ENCODE results near the gene GMDS.

Gene GMDS

DNA sequence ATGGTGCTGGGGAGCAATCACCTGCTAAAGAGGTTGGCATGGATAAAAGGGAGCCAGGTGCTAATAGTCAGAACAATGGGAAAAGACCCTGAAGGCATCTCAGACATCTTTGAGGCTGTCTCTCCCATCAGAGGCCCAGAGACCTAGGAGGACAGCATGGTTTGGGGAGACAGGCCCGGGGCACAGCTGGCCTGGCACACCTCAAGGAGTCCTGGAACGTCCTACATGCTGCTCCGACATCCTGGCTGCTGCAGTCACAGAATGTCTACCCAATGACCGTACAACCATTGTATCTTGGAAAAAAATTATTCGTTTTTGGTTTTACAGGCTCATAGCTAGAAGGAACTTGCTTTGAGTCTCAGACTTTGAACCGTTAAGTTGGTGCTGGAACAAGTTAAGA lies 4.4 kb downstream of the GMDS start:
- DNase-seq (ENCODE audit: low spot score), result no peak

DNA sequence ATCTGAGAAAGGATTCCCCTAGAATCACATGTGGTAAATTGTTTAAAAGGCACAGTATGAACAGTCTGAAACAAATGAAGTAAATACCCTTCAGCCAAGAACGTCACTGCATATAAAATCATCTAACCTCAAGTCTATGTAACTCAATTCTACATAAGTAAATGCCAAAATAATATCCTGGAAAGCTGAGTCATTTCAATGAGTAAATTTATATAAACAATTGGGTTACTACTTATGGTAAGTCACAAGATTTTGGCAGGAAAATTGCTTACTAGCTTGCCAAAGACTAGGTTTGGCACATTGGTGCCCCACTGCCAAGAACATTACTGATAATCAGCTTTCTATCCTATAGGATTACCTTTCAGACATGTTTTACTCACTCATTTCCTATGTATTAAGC lies 8.4 kb downstream of the GMDS start:
- DNase-seq (ENCODE audit: low spot score), result no peak

DNA sequence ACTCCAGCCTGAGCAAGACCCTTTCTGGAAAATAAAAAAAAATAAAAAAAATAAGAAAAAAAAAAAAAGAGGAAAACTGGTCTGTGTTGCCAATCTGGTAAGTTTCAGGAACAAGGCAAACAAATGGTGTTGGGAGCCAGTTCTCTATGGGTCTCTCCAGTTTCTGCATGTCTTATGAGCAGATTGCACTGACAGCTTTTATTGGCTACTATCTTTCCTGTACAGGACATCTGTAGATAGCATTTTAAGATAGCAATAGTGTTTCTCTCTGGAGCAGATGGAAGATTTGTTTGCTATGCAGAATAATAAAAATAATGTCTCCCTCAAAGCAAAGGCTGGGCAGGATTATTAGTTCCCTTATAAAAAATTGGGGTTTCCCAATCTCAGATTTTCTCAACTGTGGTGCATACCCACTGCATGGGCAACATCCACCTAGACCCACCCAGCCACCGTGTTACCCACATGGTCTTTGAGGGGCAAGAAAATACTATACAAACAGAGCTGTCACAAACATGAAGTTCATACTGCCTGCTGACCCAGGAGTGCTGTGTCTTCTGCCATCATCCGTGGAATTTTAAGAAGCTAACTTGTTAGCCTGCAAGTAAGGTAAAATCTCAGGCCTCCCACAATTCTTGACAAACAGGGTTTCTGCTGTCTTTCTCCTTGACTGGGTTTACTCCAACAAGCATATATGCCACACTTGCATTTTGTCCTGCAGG lies 9.5 kb downstream of the GMDS start:
- no peak for DNase-seq (ENCODE audit: low spot score)

DNA sequence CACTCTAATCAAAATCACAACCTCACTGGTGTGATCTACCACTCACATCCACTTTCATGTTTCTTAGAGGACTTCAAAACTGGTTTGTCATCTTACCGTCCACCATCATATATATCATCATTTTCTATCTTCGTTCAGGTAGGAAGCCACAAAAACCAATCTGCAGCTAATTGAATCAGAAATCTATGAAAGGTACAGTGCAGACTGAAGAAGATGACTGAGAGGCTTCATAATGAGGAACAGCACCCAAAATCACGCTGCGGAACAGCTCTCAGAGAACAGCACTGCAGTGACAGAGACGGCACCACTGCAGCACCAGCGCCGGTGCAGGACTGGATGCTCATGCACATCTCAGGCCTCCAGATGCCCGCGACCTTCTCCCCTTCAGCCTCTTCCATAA lies 13.0 kb downstream of the GMDS start:
- DNase-seq (ENCODE audit: low spot score), result no peak

DNA sequence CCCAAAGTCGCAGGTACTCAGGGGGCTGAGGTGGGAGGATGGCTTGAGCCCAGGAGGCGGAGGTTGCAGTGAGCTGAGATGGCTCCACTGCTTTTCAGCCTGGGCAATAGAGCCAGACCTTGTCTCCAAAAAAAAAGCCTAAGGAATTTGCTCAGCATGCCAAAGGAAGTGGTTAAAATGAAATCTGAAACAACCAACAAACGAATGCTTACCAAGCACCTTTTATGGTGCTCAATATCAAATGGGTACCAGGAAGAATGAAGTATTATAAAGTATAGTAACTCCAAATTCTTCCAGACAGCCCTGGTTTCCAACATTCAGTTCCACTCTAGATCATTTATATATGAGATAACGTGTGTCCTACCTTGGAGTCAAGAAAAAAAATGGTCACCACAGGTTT lies 14.0 kb downstream of the GMDS start:
- no peak for DNase-seq (ENCODE audit: low spot score)

DNA sequence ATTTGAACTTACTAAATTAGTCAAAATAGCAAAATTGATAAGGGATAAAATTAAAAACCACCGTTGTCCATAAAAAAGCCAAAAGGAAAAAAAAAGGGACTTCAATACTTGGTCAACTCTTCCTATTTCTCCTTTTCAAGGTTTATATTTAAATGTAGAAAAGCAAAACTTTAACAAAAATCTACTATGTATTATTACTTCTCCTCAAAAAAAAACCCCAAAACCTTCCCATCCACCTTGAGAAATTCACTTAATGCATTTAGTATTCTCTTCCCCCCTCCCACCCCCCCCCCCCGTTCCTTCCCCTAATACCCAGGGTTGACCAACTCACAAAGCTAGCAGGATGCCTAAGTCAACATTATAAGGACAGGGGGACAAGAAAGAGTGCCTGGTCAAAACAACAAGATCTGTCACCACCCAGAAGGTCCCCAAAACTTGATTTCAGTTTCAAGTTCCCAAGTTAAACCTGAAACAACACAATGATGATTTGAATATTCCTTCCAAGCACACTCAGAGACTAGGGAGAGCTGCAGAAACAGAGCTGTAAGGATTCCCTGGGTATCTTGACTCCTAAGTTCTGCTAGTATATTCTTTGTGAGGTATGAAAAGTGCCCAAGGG lies 14.6 kb downstream of the GMDS start:
- no peak for DNase-seq (ENCODE audit: low spot score)

DNA sequence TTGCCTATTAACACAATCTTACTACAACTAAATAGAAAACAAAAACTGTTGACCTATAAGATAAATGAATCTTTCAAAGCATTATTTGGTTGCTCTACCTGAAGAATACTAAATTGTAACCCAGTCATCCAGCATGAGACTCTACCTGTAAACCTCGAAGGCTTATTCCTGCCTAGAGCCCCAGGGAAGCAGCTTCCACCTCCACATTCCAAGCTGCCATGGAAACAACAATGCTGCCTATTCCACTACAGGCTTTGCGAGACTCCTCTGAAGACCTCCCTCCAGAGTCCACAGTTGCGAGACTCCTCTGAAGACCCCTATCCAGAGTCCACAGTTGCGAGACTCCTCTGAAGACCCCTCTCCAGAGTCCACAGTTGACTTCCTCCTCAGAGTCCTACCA lies 15.7 kb downstream of the GMDS start:
- DNase-seq (ENCODE audit: low spot score), result no peak

DNA sequence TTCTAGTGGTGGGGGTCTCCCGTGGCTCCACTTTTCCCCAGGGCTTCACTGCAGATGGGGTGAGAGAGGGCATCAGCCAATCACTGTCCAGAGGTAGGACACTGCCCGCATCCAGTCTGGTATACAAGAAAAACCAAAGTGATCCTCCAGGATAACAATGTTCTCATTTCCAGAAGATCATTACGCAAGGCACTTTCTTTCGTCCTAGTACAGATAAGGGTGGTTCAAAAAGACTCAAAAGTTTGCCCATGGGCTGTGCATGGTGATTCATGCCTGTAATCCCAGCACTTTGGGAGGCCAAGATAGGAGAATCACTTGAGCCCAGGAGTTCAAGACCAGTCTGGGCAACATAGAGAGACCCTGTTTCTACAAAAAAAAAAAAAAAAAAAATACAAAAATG lies 16.4 kb downstream of the GMDS start:
- no peak for DNase-seq (ENCODE audit: low spot score)

DNA sequence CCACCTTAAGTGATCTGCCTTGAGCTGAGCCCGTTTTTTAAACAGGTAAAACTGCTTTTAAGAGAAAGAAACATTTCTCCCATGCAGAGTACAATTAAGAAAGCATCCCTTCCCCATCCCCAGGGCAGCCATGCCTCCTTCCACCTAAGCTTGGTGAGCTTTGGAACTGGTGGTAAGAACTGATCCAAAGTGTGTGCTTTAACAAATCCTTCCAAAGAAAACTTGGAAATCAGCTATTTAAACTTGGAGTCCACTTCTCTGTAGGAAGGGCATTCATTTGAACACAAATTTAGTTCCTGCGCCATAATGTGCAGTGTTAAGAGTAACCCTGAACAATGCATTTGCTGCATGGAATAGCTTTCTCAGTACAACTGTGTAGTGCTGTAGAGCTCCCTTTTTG lies 17.0 kb downstream of the GMDS start:
- DNase-seq (ENCODE audit: low spot score), result no peak

DNA sequence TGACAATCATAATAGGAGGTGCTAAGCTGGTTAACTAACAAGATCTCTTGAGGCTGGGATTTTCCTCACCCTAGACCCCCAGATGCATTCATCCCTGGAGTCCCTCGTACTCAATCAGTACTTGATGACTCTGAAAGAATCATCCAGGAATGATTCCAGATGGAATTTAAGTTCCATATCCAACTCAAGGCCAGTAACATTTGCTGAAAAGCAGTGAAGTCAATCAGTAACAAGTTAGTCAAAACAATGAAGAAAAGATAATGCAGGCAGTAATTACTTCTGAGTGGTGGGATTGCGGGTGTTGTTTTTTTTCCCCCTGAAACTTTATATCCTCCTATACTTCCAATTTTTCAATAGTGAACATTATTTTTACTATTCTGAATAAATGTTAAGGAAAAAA lies 18.6 kb downstream of the GMDS start:
- DNase-seq (ENCODE audit: low spot score), result no peak

DNA sequence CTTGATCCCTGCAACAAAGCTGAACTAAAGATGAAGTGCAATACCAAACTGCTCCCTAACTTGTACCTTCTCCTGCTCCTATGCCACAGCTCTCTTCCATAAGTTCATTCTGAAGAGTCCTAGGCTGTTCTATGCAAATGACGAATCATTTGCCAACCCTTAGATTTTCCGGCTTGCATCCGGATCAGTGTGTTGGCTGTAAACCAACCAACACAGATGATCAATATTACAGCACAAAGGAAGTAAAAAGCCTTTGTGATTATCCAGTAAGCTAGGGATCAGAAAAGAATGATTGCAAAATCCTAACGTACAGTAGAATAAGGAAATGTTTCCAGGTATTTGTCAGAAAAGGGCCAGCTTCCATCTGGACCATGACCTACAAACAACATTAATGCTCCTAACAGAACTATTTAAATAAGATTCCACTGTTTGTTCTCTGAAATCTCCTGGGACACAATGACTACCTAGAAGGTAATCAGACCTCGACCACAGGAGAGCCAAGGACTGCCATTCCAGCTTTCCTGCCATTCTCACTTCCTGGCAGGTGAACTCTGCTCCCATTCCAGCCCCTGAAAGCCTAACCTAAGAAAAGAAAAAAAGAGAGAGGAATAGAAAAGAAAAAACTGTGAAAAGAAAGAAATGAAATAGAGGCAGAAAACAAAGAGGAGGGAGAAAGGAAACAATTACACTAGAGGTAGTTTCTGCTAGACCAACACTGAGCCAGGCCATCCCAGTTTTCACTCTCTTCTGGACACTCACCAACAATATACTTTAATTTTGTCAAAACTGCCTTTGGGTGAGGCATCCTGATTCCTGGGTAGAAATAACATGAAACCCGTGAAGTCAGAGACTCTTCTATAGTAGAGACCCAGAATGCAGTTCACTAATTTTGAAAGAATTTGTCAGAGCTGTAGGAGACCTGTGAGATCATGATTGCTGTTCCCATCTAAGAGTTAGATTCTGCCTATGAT lies 19.7 kb downstream of the GMDS start:
- DNase-seq (ENCODE audit: low spot score), result no peak

DNA sequence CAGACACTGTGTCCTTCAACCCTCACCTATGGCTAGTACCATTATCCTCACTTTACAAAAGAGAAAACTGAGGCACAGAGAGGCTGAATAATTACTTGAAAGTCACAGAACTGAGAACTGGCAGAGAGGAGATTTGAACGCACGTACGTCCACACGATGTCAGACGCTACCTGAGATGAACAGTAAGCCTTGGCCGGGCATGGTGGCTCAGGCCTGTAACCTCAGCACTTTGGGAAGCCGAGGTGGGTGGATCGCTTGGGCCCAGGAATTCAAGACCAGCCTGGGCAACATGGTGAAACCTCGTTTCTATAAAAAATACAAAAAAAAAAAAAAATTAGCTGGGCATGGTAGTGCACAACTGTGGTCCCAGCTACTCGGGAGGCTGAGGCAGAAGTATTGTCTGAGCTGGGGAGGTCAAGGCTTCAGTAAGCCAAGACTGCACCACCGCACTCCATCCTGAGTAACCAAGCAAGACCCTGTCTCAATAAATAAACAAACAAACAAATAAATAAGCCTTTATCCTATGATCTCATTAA lies 20.5 kb downstream of the GMDS start:
- DNase-seq (ENCODE audit: low spot score), result no peak

DNA sequence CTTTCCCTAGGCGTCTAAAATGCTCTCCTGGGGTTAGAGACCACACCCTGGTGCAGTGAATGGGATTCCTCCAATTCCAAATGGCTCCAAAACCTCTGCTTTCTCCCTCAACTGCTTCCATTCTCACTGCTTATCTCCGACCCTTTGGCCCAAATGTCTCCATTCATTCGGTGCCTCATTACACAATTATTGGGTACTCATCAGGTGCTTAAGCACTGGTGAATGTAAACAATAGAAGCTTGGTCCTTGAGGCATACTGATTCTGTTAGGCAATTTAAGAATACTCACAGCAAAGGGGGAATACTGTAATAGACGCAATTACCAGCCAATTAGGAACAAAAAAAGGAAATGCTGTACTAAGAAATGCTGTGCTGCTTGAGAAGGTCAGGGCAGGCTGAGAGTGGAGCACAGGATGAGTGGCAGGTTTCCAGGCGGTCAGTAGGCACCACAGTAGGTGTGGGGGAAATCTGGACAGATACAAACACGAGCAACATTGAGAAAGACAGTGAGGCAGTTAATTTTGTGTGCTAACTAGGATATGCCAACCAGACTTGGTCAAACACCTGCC lies 23.0 kb downstream of the GMDS start:
- DNase-seq (ENCODE audit: low spot score), result no peak

DNA sequence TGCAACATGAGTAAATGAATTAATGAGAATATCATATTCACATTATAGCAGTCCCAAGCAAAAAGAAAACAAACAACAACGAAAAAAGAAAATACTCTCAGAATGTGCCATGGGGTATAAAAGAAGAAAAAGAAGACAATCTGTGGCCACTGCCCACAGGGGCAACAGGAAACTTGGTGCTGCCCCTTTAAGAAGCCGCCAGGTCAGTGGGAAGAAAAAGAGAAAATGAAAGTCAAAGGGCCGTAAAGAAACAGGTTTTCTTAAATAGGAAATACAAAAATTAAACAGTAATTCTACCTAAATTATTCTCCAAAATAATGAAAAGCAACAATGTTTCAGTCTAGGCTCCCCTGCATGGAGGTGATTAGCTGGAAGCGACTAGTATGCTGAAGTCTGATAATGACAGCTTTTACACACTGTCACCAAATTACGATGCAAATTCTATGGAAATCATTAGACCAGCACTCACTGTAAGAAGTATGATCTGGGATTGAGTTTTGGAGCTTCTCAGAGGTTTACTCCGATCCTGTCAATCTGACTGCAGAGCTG lies 23.6 kb downstream of the GMDS start:
- DNase-seq (ENCODE audit: low spot score), result no peak

DNA sequence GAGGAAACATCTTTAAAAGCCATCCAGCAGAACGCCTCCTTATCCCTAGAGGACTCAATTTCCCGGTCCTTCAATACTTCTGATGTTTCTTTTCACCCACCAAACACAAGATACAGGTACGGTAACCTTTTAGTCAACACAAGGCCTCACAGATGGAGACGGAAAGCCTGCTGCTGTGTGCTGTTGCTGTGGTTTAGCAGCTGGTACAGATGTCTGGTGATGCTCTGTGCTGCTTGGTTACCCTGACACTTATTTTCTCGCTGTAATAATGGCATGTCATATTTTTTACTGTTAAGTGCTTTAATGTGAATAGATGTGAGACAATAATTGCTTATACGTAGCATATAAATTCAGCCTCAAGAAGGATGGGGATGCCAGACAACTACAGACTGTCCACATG lies 25.3 kb downstream of the GMDS start:
- DNase-seq (ENCODE audit: low spot score), result no peak

DNA sequence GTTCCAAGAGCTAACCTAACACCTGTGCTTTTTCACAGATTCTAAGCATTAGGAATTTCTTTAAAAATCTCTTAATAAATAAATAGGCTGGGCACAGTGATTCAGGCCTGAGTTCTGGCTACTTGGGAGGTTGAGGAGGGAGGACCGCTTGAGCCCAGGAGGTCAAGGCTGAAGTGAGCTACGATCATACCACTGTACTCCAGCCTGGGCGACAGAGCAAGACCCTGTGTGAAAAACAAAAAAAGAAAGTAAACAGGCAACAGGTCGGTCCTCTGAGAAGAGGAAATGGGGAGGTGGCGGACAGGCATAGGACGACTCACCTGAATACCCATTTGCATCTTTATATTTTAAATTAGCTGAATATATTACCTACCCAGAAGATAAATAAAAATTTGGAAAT lies 26.5 kb downstream of the GMDS start:
- DNase-seq (ENCODE audit: low spot score), result no peak

DNA sequence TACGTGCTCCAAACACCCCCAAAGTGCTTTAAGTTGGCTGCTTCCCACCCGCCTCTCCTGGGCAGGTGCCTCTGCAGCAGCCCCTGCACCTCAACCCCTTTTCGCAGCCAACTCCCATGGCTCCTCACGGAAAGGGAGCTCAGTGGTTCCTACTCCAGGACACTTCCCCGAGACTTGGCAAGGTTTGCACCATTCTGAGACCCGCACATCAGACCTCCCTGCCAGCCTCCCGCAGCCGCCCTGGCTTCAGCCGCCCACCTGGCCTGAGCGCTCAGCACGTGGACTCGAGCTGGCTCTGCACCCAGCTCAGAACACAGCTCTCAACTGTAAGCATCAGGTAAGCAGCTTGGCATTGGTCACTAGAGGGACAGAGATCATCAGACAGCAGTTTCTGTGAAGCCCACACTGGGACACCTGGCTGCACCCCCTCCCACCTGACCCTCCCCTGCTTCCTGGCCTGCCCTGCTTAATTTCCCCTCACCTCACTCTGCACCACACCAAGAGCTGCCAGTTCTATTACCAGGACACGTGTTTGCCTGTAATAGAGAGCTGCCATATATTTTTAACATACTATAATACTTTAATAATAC lies 28.5 kb downstream of the GMDS start:
- no peak for DNase-seq (ENCODE audit: low spot score)

DNA sequence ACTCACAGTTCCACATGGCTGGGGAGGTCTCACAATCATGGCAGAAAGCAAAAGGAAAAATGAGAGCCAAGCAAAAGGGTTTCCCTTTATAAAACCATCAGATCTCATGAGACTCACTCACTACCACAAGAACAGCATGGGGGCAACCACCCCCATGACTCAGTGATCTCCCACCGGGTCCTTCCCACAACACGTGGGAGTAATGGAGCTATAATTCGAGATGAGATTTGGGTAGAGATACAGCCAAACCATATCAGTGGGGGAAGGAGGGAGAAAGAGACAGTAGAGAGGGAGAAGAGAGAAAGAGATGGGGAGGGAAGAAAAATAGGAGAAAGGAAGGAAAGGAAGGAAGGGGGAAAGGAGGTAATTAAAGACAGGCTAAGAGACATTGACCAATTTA lies 30.1 kb downstream of the GMDS start:
- no peak for DNase-seq (ENCODE audit: low spot score)

DNA sequence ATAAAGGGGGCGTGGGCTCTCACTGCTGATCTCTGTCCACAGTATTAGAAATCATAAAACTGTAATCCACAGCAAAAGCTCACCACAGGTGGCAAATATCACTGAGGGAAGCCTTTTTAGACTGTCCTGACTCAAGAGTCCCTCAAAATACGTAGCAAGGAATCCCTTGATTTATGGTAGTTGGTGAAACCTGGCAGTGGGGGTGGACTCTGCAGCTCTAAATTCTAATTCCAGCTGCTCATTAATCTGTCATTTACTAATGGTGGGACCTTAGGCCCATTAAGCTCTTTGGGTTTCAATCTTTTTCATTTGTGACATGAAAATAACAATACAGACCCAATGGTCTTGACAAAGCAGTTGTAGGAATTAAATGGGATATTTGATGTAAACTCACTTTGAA lies 32.3 kb downstream of the GMDS start:
- no peak for DNase-seq (ENCODE audit: low spot score)

DNA sequence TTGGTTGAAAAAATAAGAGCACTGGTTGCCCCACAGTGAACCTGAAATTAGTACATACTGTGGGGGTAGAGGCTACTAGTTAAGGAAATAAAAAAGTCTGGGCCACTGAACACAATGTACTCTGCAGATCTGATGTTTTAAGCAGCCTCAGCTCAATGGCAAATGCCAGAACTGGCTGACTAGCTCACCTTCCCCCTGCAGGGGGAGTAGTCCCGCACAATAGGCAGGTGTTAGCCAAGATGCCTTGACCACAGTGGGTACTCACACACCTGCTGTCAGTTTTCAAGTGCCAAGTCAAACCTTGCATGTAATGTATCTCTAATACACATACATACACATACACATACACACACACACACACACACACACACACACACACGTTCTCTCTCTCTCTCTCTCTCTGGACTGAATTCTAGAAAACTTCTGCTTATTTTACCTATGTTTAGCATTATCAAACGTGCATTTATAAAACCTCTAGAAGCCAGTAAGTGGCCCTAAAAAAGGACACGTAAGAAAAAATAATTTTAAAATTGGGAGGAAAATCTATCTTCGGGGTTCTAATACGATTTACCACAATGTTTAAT lies 36.1 kb downstream of the GMDS start:
- peak; percentile 74 for DNase-seq (ENCODE audit: low spot score)

DNA sequence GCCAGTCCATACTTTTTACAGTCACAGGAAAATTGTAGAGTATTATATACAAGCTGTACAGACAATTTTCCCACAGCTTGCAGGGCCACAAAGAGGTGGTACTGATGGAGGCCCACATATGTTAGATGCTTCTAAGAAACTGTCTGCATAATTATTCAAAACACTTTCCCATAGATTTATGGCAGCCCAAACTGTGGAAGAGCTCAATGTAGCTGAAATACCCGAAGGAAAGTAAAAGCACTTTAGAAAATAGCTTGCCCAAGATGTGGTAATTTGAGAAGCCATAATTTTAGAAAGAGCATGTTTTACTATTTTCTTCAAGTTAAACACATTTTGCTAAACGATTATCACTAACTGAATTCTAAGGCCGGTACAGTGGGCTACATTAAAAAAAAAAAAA lies 36.9 kb downstream of the GMDS start:
- DNase-seq (ENCODE audit: low spot score), result no peak

Measured in D341Med (cell line).